RKO (cell line): Measurements from ENCODE around the gene HOXD9.

Experiments
- DNase-seq: peaks from one replicate; pipeline ENCODE4 v3.0.0-alpha.2; 2016; ENCODE audit warnings: low spot score

Gene HOXD9

DNA sequence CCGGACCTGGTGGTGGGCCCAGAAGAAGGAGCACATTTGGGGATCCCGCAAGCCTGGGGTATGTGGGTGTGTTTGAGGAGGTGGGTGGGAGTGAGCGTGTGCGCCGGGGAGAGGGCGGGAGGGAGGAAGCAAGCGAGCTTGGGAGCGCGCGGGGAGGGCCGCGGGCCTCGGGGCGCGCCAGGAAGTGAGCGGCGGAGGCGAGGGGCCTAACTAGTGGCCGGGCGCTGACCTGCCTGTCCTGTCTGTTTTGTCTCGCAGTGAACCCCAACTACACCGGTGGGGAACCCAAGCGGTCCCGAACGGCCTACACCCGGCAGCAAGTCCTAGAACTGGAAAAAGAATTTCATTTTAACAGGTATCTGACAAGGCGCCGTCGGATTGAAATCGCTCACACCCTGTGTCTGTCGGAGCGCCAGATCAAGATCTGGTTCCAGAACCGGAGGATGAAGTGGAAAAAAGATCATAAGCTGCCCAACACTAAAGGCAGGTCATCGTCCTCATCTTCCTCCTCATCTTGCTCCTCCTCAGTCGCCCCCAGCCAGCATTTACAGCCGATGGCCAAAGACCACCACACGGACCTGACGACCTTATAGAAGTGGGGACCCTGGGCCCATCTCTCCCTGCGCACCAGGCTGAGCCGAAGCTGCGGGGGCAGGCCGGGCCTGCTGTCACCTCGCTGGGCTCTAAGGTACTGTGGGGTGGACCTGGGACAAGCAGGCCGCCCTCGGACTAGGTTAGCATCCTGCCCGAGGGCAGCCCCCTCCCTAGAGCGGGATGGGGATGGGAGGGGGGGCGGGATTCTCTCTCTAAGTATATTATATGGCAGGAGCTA is 30.0 kb downstream of the HOXD9 start:
- no peak for DNase-seq

GRCh38 chr2:176154576-176155252 is 32.2 kb downstream of the HOXD9 start:
- no peak for DNase-seq

GRCh38 chr2:176155356-176156044 is 33.0 kb downstream of the HOXD9 start:
- DNase-seq, result no peak

DNA sequence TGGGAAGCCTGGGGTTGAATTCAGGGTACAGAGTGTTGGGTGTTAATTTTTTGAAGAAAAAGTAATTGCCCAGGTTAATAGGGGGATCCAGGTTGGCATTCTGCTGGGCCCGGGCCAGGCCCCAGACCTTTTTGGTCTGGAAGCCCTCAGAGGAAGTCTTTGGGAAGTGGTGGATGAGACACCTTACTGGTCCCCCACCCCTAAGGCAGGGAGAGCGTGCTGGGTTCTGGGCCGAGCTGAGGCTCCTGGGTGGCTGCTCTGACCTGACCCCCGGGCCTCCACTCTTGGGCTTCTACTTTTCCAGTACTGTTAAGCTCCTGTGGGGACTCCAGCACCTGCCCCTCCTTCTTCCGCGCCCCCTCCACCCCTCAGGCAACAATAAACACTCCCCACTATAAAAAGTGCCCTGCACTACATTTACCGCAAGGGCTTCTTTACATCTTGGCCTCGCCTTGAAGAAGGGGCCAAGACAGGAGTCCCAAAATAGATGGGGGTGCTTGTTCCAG is 33.8 kb downstream of the HOXD9 start:
- DNase-seq, result no peak

DNA sequence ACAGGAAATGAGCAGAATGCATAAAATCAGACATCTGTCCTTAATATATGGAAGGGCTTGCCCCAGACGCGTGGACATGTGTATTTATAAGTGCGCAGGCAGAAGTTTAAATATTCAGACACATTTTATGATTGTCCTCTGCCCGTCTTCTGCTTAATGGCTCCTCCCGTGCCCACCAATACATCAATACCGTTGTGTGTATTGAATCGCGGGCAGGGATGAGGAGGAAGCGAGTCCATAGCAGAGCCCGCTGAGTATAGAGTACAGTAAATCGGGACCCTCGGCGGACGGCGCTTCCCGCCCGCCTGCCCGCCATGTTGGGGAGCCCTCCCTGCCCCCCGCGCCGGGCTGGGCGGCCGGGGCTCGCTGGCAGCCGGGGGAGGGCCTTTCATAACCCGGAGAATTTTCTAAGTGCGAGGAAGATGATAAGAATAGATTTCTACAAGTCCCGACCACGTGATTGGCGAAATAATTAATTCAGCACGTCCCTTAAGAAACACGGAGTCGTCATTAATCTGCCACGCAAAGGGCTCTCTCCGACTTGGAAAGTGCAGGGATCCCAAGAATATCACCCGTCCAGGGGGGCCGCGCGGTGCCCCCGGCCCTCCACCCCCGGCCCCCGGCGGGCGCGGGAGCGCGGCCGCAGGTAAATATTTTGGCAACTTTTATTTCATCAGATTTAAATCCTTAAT is 34.4 kb downstream of the HOXD9 start, which contains the start of gene HOXD3:
Gene HOXD3 (plus strand): TSS at position 501 of the 692 bp plus-strand sequence. CDS start 11,808 bp downstream, outside the sequence.
- DNase-seq, result peak; percentile 34

DNA sequence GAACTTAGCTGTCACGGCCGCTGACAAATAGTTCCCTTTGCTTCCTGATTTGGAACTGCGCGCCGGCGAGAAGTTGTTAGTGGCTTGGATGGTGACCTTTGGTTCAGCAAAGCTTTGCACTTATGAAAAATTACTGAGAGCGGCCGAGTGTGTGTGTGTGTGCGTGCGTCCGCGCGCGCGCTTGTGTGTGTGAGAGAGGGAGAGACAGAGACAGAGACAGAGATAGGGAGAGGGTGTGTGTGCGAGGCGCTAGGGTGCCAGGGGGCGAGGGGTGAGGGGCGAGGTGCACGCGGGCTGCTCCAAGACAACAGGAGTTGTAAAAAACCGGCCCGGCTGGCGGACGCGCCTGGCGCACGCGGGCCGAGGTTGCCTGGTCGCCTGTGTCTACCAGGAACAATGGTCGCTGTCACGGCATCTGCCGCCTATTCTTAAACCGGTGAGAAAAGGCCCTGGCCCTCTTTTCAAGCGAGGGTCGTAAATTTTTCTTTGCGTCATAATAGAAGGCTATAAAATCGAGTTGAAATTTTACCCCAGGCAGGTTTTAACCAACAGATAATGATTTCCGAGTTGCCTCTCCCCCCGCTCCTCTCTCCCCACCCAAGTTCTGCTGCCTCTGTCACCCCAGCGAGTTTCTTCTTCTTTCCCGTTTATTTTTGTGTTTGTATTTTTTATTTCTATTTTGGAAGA is 35.1 kb downstream of the HOXD9 start:
- peak; percentile 54 for DNase-seq

DNA sequence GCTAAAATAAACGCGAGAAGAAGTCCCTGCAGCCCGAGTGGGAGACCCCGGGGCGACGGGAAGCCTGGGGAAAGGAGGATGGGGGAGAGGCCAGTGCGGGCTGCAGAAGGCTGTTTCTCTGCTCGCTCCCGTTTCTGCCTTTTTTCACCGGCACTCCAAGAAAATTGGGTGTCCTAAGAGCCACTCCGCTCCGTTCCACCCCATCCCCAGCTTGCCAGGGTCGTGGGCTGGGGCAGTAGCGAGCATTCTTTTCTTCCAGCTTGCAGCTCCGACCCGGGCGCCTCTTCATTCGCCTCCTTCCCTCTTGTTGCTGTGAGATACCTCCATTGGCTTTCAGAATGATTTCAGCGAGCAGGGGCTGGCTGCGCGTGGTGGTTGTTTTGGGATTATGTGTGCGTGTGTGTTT is 35.7 kb downstream of the HOXD9 start:
- peak; percentile 32 for DNase-seq

DNA sequence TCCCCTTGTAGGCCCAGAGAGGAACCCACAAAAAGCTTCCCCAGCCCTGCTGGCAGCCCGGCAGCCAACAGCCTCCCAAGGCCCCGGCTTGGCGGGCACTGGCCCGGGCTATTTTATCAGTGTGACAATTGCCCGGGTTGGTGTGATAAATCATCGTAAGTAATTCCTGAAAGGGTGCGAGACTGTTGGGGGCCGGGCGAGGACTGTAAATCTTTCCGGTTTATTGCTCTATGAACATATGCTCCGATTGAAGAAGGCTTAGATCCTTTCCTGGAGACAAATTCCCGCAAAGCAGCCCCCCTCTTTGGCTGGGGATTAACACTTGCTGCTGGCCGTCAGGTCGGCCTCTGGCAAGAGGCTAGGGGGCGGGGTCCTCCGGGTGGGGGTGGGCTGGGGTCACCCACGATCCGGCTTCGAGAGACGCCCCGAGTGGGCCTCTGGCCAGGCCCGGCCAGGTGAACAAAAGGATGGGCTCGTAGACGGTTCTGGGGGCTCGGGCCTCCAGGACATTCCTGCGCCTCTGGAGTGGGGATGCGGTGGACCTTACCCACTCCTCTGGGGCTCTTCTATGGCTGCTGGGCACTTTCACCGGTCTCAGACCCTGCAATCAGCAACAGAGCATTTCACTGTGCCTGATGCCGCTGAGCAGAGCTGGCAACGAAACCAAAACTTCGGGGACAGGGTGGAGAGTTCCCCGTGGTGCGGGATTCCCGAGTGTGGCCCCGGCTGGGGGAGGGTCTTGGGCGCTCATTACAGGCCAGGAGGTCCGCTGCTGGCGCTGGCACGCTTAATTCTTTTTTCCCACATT is 36.5 kb downstream of the HOXD9 start:
- DNase-seq, result no peak

DNA sequence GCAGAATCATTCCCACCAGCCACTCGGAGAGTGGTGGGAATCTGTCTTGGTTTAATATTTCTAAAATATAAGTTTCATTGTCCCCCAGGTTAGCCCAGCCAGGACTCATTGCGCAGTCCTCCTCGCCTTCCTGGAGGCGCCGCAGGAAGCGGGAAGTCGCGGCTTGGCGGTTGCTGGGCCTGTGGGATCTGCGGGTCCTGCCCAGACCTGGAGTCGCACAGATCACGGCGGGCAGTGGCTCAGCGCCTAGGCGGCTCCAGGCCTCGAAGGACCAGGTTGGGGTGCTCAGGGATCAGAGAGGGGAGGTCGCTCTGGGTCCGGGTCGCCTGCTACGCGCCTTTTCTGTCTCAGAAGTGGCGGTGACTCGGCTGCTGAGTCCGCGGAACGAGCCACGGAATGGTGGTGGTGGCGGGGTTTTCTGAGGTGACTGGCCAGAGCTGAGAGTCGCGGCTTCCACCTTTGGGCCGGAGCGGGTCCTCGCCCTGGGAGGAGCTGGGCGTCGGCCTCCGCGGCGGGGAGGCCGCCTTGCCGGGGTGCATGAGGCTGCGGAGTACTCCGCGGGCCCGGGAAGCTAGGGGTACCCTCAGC is 37.2 kb downstream of the HOXD9 start:
- no peak for DNase-seq

GRCh38 chr2:176160251-176160985 is 37.9 kb downstream of the HOXD9 start:
- DNase-seq, result no peak

- DNase-seq, result no peak
Observed at GRCh38 chr2:176160986-176161824, 38.7 kb downstream of the HOXD9 start.

DNA sequence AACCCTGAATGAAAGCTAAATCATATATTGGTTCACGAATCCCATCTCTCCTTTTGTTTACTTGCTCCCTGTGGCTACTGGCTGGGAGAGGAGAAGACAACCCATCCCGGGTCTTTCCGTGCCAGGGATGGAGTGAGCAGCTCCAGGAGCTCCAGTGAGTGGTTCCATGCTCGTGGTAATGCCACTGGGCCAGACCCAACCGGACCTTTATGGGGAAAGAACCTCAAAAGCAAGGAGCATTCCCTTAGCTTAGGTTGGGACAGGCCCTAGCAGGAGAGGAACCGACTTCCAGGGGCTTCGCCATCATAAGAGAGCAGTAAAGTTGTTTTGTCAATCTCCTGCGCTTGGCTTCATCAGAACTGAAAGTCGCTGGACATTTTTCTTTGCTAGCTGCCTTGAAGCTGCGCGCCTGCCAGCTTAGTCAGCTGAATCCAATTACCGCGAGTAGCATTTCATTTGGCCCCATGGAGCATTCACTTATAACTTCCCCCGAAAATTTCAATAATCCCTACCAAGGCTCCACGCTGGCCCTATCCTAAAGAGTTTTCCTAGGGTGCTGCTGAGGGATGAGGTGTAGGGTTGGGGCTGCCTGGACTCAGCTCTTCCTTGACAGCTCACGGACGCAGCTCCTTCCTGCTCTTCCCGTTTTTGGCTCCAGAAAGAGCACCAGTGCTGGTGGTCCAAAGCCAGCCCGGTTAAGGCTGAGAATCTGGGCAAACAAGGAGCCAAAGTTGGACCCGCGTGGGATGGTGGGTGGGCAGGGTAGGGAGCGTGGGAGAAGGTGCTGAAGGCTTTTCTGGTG is 39.5 kb downstream of the HOXD9 start:
- no peak for DNase-seq

DNA sequence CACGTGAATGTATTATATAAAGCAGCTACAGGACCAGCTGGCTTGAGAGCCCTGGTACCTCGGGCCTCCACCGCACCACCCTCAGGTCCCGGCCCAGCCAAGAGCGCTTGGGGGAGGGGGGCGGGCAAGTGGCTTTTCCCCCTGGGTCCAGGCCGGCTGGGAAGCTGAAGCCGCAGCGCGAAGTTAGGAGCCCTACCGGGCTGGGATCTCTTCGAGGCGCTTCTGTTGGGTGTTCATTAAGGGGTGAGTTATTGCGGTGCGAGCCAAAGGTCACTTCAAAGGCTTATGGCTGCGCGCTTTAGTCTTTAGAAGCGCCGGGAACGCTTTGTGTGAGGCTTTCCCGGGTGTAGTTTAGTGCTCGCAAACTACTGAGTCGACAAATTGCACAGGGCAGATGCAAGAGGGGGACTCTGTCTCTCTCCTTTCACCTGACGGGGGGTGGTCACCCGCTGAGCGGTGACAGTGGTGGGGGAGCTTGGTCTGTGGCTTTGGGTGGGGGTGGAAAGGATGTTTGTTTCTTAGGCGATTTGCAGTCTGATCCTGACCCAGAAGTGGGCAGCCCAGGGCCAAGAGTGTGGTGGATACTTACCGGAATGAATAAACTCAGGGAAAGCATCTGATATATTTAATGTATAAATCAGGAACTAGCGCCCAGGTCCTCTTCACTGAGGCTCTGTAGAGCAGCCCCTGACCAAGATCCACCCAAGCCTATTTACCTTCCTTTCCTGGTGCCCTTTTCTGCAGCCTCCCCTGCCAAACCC is 40.6 kb downstream of the HOXD9 start:
- DNase-seq, result no peak

DNA sequence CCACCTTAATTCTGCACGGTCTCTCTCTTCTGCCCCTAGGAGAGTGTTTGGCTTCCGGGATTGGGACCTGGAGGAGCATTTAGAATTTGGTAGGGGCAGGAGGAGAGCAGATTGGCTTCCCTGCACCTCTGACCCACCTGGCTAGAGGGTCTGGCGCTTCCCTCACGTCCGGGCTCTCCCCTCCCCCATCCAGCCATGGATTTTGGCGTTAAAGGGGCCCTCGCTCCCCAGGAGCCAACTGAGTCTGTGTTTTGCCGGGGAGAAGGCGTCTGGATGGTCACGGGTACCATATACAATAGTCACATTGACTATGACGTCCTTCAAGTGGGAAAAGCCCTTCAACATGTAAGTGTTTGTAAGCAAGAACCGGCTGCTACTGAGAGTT is 41.1 kb downstream of the HOXD9 start:
- DNase-seq, result no peak

GRCh38 chr2:176164201-176164600 is 41.7 kb downstream of the HOXD9 start:
- no peak for DNase-seq

GRCh38 chr2:176164611-176165369 is 42.3 kb downstream of the HOXD9 start:
- DNase-seq, result no peak
